Measurements from ENCODE around the gene ADSS1.

Gene ADSS1

DNA sequence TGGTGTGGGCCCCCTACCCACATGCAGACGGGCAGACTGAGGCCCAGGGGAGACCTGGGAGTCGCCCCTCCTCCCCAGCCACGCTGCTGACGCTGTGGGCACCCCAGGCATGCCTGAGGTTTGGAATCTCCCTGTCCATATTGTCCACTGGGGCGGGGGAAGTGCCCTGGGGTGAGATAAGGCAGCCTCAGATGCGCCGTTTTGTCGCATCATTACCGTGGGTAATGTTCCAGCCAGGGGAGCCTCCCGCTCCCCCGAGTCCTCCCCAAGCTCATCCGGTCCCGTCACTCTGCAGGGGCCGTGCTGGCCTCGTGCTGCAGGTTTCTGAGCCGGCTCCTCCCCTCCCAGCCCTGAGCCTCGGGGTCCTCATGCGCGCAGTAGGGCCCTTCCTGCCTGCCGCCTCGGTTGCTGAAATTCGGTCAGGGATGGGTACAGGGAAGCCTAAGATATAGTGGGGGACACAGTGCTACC, 23.2 kb upstream of the ADSS1 start:
- DNase-seq, result no peak

GRCh38 chr14:104701383-104702076, 22.5 kb upstream of the ADSS1 start:
- no peak for DNase-seq

GRCh38 chr14:104702106-104702505, 21.9 kb upstream of the ADSS1 start:
- no peak for DNase-seq

DNA sequence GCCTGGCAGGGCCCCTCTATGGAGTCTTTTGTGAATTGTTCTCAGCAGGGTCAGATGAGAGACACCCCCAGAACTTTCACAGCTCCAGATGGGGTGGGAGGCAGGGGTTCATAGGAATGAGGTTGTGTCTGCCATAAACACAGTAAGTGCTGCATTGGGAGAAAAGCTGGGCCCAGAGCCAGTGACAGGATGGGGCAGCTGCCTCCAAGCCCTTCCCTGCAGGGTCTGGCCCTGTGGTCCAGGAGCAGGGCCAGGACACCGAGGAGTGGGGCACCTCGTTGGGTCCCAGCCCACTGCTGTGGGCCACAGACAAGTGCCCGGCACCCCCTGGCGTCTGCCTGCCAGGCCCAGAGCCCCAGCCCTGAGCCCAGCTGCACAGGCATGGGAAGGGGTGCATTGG, 21.4 kb upstream of the ADSS1 start:
- no peak for DNase-seq

GRCh38 chr14:104703269-104703668, 20.8 kb upstream of the ADSS1 start:
- no peak for DNase-seq

DNA sequence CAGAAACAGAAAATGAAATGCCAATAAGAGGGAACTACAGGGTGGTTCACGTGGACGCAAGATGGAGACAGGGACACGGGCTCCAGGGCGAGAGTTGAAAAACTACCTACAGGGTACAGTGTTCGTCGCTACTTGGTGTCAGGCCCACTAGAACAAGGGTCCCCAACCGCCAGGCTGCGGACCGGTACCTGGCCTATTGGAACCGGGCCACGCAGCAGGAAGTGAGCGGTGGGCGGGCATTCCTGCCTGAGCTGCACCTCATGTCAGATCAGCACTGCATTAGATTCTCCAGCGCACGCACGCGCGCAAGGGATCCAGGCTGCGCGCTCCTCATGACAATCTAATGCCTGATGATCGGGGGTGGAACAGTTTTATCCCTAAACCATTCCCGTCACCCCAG, 19.8 kb upstream of the ADSS1 start:
- no peak for DNase-seq

DNA sequence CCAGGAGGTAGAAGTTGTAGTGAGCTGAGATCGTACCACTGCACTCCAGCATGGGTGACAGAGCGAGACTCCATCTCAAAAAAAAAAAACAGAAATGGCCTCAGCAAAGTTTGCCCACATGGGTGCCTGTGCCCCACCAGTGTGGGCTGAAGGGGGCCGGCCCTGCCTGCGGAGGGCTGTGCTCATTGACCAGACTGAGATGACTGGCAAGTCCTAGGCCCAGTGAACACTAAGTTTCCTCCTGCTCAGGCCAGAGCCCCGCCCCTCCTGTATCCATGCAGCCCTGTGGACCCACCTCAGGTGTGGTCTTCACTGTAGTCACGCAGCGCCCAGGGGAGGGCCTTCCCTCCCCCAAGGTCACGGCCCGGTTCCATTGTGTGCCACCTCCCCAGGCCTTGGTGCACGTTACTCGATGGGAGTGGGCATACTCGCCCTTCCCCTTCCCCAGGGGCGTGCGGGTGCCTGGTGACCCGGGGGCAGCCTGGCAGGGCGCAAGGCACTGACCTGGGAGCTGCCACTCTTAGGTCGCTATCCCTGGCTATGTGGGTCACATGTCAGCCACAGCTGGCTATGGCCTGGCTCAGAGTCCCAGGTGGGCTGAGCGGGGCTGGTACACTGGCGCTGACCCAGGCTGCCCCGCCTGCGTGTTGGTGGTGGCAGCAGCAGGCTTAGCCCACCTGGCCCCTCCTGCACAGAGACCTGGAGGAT, 18.5 kb upstream of the ADSS1 start:
- no peak for DNase-seq

- DNase-seq, result no peak
Measured at GRCh38 chr14:104706733-104707607, 17.1 kb upstream of the ADSS1 start.

GRCh38 chr14:104707608-104708595, 16.1 kb upstream of the ADSS1 start:
- DNase-seq, result no peak

GRCh38 chr14:104708606-104709268, 15.3 kb upstream of the ADSS1 start:
- DNase-seq, result peak; percentile 19

GRCh38 chr14:104709387-104710039, 14.5 kb upstream of the ADSS1 start:
- DNase-seq, result no peak

GRCh38 chr14:104710071-104710735, 13.8 kb upstream of the ADSS1 start:
- no peak for DNase-seq

GRCh38 chr14:104712881-104713734, 10.9 kb upstream of the ADSS1 start:
- DNase-seq, result no peak

DNA sequence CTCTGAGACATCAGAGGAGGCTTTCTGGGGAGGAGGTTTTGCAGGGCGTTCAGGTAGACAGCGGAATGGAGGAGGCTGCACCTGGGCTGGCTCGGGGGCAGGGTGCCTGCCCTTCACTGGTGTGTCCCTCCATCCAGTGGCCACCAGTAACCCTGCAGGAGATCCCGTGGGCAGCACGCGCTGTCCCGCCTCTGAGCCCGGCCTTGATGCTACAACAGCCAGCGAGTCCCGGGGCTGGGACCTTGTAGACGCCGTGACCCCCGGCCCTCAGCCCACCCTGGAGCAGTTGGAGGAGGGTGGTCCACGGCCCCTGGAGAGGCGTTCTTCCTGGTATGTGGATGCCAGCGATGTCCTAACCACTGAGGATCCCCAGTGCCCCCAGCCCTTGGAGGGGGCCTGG, 10.0 kb upstream of the ADSS1 start:
- no peak for DNase-seq

- no peak for DNase-seq
Measured at GRCh38 chr14:104714681-104715080, 9.3 kb upstream of the ADSS1 start.

- DNase-seq, result no peak
Measured at GRCh38 chr14:104715416-104715815, 8.6 kb upstream of the ADSS1 start.

DNA sequence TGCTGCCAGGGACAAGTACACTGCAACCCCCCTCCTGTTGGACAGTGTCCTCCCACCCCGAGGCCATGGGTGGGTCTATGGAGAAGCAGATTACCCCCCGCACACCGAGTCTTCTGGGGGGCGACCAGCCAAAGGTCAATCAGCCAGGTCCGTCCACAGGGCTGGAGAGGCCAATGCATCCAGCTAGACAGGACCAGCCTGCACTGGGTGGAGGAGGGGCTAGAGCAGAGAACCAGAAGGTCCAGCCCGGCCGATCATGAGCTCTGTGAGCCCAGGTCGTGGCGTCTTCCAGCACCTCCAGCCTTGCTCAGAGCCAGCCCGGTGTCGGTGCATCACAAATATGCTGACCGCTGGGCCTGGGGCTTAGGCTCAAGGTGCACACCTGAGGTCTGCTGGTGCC, 8.2 kb upstream of the ADSS1 start:
- DNase-seq, result no peak

DNA sequence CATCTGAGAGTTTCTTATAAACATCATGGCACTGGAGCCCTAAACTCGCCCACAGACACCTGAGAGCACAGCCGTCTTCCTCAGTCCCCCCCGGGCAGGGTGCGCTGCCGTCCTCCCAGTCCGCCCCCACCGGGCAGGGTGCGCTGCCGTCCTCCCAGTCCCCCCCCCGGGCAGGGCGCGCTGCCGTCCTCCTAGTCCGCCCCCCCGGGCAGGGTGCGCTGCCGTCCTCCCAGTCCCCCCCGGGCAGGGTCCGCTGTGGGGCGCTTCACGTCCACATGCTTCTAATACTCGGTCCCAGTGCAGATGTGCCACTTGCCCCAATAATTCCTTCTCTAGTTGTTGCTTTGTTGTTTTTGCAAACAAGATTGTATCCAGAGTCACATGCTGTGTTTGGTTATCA, 6.9 kb upstream of the ADSS1 start:
- no peak for DNase-seq

GRCh38 chr14:104717646-104718045, 6.4 kb upstream of the ADSS1 start:
- DNase-seq, result no peak

DNA sequence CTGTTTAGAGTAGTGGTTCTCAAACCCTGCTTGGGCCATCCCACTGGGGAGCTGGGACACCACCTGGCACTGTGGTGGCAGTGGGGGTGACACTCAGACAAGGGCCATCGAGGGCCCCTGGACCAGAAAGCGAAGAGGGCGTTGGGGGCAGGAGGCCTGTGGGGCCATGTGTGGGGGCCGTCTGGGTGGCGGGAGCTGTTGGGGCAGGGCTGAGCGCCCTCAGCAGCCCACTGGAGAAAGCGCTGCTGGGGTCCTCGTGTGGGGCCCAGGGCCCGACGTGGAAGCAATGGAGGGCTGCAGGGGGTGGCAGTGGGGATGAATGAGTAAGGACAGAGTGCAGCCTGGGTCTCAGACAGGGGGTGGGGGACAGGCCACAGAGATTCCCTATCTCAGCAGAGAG, 5.9 kb upstream of the ADSS1 start:
- DNase-seq, result no peak

Data from NCI-H2171 (cell line).